Retinal pigment epithelial cell (primary cell): ENCODE results near the gene ARID1B.

Source experiments
- DNase-seq: peaks from one replicate; pipeline ENCODE4 v3.0.0-alpha.2; 2010; ENCODE audit warnings: low read depth
- H3K4me3 ChIP-seq: 2 replicates; pipeline ENCODE4 v1.5.1; 2011; ENCODE audit warnings: mild to moderate bottlenecking, low read length, control low read depth, moderate library complexity
- CTCF ChIP-seq: conservative IDR thresholded peaks from 2 replicates; pipeline ENCODE4 v1.5.1; 2011; ENCODE audit warnings: low read depth, low read length, control low read depth, inconsistent platforms

Gene ARID1B

GRCh38 chr6:156912431-156912830 is 135.3 kb downstream of the ARID1B start:
- no peak for TF ChIP-seq CTCF
- DNase-seq = no peak
- no peak overlapping the region for H3K4me3 ChIP-seq

- no peak for TF ChIP-seq CTCF
- no peak overlapping the region for H3K4me3 ChIP-seq
- no peak for DNase-seq
Observed at GRCh38 chr6:156914181-156914580, 137.0 kb downstream of the ARID1B start.

GRCh38 chr6:156916130-156916801 is 139.1 kb downstream of the ARID1B start:
- H3K4me3 ChIP-seq = no peak overlapping the region
- TF ChIP-seq CTCF = no peak
- no peak for DNase-seq

GRCh38 chr6:156917213-156917612 is 140.0 kb downstream of the ARID1B start:
- no peak for DNase-seq
- H3K4me3 ChIP-seq = no peak overlapping the region
- TF ChIP-seq CTCF = no peak

GRCh38 chr6:156918647-156919046 is 141.5 kb downstream of the ARID1B start:
- DNase-seq = no peak
- H3K4me3 ChIP-seq = no peak overlapping the region
- no peak for TF ChIP-seq CTCF

GRCh38 chr6:156919370-156919769 is 142.2 kb downstream of the ARID1B start:
- DNase-seq = no peak
- TF ChIP-seq CTCF = no peak
- no peak overlapping the region for H3K4me3 ChIP-seq

- no peak overlapping the region for H3K4me3 ChIP-seq
- no peak for DNase-seq
- no peak for TF ChIP-seq CTCF
Observed at GRCh38 chr6:156919814-156920369, 142.7 kb downstream of the ARID1B start.
